SH-SY5Y (cell line): ENCODE measurements around the gene OLFM3.

ENCODE experiments used
- GATA2 ChIP-seq: IDR thresholded peaks from 2 replicates; pipeline ENCODE4 v1.6.1; 2011; ENCODE audit warnings: mild to moderate bottlenecking, low read depth, low read length
- GATA3 ChIP-seq: IDR thresholded peaks from 2 replicates; pipeline ENCODE4 v1.6.1; 2011; ENCODE audit warnings: low read depth, mild to moderate bottlenecking, low read length, moderate library complexity

DNA sequence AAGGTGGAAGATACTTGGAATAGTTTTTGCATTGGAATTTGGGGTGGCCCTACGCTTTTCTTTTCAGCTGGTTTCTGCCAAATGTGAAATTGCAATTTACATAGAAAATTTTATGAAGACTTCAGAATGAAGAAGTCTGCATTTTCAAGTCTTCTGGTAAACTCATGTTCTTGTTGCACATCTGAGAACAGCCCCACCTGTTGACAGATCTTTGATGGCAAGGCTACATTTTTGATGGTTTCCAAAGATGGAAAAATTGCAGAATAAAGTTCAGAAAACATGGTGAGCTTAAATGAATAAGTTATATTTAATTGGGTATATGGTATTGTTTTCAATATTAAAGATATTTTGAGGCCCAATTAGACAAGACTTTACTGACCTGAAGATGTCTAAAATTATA, 25.4 kb downstream of the OLFM3 start:
- TF ChIP-seq GATA3 (no peak), GATA2 (no peak)
